ENCODE measurements around the gene PTCD2. TPM values are rescaled to one million over a fixed set of nuclear protein-coding genes. Genes with fewer than 3 reads are reported as not detected.

The PTCD2 gene
- total and polyA plus RNA-seq, 9 of the 15 experiments (the other 6 are each of a cell fraction or from before 2014, with no cell fraction given) = 11.9 to 28.5 (median 18.6) TPM

DNA sequence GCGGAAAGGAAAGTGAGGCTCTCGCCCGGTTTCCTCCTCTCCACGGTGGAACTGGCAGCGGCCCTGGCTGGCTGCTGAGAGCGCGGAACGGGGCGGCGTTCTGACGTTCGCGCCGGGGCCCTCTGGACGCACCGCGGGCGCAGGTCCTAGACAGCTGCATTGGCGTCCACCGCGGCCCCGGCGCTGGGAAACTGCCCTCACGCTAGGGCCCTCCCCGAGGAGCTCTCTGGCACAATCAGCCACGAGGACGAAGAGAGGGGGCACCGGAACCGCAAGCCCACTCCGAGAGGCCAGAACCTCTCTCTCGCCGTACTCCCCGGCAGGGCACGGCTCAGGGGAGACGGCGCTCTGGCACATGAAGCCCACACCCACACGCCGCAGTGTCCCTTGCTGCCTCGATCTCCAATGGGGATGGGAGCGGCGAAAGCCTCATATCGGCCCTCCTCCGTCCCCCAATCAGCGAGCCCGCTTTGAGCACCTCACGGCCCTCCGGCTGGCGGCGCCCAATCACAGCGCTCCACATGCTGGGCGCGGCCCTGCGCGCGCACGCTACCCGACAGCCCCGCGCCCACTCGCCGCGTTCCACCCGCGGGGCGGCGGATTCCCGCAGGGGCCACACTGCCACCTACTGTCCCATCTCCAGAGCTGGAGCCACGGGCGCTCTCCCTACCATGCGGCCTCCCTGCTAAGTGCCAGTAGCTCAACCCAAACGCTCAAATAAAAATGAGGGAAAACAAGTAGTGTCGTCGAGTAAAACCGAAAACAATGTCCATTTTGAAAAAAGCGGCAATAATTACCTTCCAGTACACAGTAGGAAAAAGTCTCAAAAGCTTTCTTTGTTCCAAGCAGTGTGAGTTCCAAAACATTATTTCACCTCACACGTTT is 12.0 kb upstream of the PTCD2 start (continued):
- TF ChIP-seq AFF1 (IDR thresholded peaks at IDR 0.05; ENCODE audit: low read depth in 1 of 2, partially characterized antibody in 2 of 2) (peak in 1 of 2 experiments; percentile 42), CTCFL (IDR thresholded peaks at IDR 0.05; ENCODE audit: borderline replicate concordance, insufficient read depth, low read depth, low read length, poor library complexity, severe bottlenecking) (peak; percentile 91), CBFA2T3 (IDR thresholded peaks at IDR 0.05) (0 out of 2 replicates have a peak, but pooled peaks have one; percentile 6), ATF3 (IDR thresholded peaks at IDR 0.05) (no peak), ATF3 (CRISPR knock-in tag; conservative IDR thresholded peaks at IDR 0.05) (0 out of 2 replicates have a peak, but pooled peaks have one; percentile 63), ZBTB49 (CRISPR knock-in tag; IDR thresholded peaks at IDR 0.05; ENCODE audit: borderline replicate concordance) (0 out of 2 replicates have a peak, but pooled peaks have one; percentile 56), POLR2H (tag; IDR thresholded peaks at IDR 0.05; ENCODE audit: low read depth) (peak; percentile 89), PML (IDR thresholded peaks at IDR 0.05; ENCODE audit: low read length) (peak; percentile 87), TEAD4 (IDR thresholded peaks at IDR 0.05; ENCODE audit: low read length) (peak; percentile 45; the same call in 1 of the 2 replicates), TEAD4 (CRISPR knock-in tag; IDR thresholded peaks at IDR 0.05; ENCODE audit: borderline replicate concordance) (no peak), HNRNPLL (IDR thresholded peaks at IDR 0.05; ENCODE audit: low read depth, low read length, poor library complexity, severe bottlenecking) (peak; percentile 63), TRIM28 (IDR thresholded peaks at IDR 0.05) (peak; percentile 21; the same call in 1 of the 2 replicates), MTA3 (IDR thresholded peaks at IDR 0.05; ENCODE audit: borderline replicate concordance) (peak; percentile 95; the same call in 1 of the 2 replicates)
- TF ChIP-seq, protein P1, sequence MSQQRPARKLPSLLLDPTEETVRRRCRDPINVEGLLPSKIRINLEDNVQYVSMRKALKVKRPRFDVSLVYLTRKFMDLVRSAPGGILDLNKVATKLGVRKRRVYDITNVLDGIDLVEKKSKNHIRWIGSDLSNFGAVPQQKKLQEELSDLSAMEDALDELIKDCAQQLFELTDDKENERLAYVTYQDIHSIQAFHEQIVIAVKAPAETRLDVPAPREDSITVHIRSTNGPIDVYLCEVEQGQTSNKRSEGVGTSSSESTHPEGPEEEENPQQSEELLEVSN (IDR thresholded peaks at IDR 0.05; ENCODE audit: borderline replicate concordance in 1 of 2, extremely low read depth in 1 of 2, insufficient read depth in 1 of 2, insufficient read length in 1 of 2, low read depth in 1 of 2, low read length in 1 of 2, poor library complexity in 1 of 2, severe bottlenecking in 1 of 2) = peak; percentile 86 to 88
